Mammary epithelial cell (primary cell): ENCODE data around the gene TACC2.

Experiments used
- CTCF ChIP-seq, 2 donors: IDR thresholded peaks in 1 of 2; conservative IDR thresholded peaks in 1 of 2; 2 replicates each; pipeline ENCODE4 v1.5.1; 2011 to 2012; ENCODE audit warnings: inconsistent platforms in 2 of 2, low read length in 2 of 2, mild to moderate bottlenecking in 2 of 2, control low read depth in 1 of 2, low read depth in 1 of 2; ENCODE audit not compliant: insufficient read depth in 1 of 2; ENCODE audit errors: extremely low read depth in 1 of 2
- EZH2 ChIP-seq: IDR thresholded peaks from 2 replicates; pipeline ENCODE4 v1.6.1; 2012; ENCODE audit warnings: low read length, inconsistent platforms, borderline replicate concordance

DNA sequence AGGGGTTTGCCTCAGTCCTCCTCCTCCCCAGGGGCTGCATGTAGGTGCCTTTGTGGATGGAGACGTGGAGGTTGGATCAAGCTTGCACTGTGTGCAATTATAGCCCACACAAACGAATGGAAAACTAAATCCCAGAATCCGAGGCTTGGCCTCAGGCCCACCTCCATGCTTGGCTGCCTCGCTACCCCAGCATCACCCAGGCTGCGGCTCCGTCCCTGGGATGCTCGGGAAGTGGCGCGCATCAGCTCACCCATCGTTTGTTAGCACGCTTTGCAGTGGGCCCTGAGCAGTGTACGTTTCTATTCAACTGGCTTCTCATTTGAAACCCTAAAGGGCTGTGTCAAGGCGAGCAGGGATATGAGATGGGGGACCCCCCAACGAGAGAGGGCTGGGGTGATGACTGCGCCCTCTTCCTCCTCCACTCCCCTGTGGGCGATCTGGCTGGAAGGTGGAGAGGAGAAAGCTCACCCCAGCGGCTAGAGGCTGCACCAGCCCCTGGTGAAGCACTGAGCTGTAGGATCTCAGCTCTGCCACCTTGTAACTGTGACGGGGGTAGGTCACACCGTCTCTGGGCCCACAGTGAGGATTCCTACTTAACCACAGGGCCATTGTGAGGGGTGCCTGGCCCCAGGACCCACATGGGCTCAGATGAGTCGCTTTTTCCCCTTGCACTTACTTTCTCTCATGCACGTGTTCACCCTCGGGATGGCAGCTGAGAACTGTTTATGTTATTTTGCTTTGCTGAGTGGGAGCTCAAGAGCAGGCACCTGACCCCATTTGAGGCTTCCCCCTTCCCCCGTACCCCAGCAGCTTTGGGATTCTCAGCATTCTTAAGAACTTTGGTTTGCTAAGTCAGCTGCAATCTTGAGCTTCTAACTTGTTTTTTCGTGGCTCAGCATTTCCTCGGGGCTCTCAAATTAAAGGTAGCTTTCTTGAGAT, 269.4 kb downstream of the TACC2 start:
- TF ChIP-seq CTCF (conservative IDR thresholded peaks at IDR 0.05 in 1 of 2, IDR thresholded peaks at IDR 0.05 in 1 of 2; ENCODE audit: extremely low read depth in 1 of 2, insufficient read depth in 1 of 2, low read depth in 1 of 2, low read length in 2 of 2) = no peak
- TF ChIP-seq EZH2 = no peak
